ENCODE data around the gene MATN1.
"Not testable (repeated sequence)": the region's sequence is repeated elsewhere in the genome, so short reads cannot be mapped to it uniquely, and the experiment has no call there.

DNA sequence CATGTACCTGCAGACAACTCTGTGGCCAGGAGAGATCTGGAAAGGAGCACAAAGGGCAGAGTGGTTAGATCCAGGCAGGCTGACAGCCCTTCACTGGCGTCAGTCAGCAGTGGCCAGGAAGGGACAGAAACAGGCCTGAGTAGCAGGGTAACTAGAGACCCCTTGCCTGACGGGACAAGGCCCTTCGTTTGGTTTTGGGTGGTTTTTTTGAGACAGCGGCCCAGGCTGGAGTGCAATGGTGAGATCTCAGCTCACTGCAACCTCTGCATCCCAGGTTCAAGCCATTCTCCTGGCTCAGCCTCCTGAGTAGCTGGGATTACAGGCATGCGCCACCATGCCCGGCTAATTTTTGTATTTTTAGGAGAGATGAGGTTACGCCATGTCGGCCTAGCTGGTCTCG is 34.9 kb downstream of the MATN1 start:
- TF ChIP-seq, protein P1, sequence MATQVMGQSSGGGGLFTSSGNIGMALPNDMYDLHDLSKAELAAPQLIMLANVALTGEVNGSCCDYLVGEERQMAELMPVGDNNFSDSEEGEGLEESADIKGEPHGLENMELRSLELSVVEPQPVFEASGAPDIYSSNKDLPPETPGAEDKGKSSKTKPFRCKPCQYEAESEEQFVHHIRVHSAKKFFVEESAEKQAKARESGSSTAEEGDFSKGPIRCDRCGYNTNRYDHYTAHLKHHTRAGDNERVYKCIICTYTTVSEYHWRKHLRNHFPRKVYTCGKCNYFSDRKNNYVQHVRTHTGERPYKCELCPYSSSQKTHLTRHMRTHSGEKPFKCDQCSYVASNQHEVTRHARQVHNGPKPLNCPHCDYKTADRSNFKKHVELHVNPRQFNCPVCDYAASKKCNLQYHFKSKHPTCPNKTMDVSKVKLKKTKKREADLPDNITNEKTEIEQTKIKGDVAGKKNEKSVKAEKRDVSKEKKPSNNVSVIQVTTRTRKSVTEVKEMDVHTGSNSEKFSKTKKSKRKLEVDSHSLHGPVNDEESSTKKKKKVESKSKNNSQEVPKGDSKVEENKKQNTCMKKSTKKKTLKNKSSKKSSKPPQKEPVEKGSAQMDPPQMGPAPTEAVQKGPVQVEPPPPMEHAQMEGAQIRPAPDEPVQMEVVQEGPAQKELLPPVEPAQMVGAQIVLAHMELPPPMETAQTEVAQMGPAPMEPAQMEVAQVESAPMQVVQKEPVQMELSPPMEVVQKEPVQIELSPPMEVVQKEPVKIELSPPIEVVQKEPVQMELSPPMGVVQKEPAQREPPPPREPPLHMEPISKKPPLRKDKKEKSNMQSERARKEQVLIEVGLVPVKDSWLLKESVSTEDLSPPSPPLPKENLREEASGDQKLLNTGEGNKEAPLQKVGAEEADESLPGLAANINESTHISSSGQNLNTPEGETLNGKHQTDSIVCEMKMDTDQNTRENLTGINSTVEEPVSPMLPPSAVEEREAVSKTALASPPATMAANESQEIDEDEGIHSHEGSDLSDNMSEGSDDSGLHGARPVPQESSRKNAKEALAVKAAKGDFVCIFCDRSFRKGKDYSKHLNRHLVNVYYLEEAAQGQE (IDR thresholded peaks at IDR 0.05; ENCODE audit: borderline replicate concordance): not testable (repeated sequence)
- TF ChIP-seq, protein P2, sequence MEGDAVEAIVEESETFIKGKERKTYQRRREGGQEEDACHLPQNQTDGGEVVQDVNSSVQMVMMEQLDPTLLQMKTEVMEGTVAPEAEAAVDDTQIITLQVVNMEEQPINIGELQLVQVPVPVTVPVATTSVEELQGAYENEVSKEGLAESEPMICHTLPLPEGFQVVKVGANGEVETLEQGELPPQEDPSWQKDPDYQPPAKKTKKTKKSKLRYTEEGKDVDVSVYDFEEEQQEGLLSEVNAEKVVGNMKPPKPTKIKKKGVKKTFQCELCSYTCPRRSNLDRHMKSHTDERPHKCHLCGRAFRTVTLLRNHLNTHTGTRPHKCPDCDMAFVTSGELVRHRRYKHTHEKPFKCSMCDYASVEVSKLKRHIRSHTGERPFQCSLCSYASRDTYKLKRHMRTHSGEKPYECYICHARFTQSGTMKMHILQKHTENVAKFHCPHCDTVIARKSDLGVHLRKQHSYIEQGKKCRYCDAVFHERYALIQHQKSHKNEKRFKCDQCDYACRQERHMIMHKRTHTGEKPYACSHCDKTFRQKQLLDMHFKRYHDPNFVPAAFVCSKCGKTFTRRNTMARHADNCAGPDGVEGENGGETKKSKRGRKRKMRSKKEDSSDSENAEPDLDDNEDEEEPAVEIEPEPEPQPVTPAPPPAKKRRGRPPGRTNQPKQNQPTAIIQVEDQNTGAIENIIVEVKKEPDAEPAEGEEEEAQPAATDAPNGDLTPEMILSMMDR (IDR thresholded peaks at IDR 0.05; ENCODE audit: poor library complexity, severe bottlenecking): not testable (repeated sequence)
- TF ChIP-seq EP300 (conservative IDR thresholded peaks at IDR 0.05; ENCODE audit: poor library complexity, severe bottlenecking); EZH2 (IDR thresholded peaks at IDR 0.05; ENCODE audit: borderline replicate concordance, insufficient read depth, low read length, poor library complexity, severe bottlenecking); POLR2AphosphoS5 (IDR thresholded peaks at IDR 0.05): not testable (repeated sequence)

Data from neural cell (in vitro differentiated cells).